Measurements from ENCODE around the gene COPZ2. TPM values are rescaled to one million over a fixed set of nuclear protein-coding genes. Genes with fewer than 3 reads are reported as not detected.

The COPZ2 gene
- total RNA-seq, 1 experiment from 2014 or later, result 1.2 TPM

GRCh38 chr17:48047113-48047740, 9.6 kb upstream of the COPZ2 start:
- intact Hi-C loops (cut with micrococcal nuclease; ENCODE audit: unreplicated experiment), result loop anchor here (5.0 kb wide), 1 partner anchor 60 kb away; the partner anchor contains the start of gene SNX11
- peaks cover 46% of the 10 kb centered on the region for H3K4me1 Mint-ChIP-seq (ENCODE audit: low read depth, unreplicated experiment)
- peak overlapping the region; percentile 94 for H3K4me3 Mint-ChIP-seq (ENCODE audit: low read depth, unreplicated experiment)
- peak overlapping the region; percentile 88 for H3K27ac Mint-ChIP-seq (ENCODE audit: unreplicated experiment)
- no peaks in the 10 kb centered on the region for H3K27me3 Mint-ChIP-seq (ENCODE audit: unreplicated experiment)
- H3K9me3 Mint-ChIP-seq (ENCODE audit: low read depth, unreplicated experiment), result no peaks in the 10 kb centered on the region
- no peak for TF ChIP-seq CTCF (IDR thresholded peaks at IDR 0.05; ENCODE audit: unreplicated experiment)
- H3K36me3 Mint-ChIP-seq (ENCODE audit: insufficient read depth, unreplicated experiment), result peaks cover 65% of the 10 kb centered on the region
- TSS peak; percentile 85 for BruUV-seq (replicated peaks)
- no peak for DNase-seq
- CTCF ChIA-PET, result interaction anchor here (0.7 to 4.0 kb wide), 6 partner anchors 20 to 84 kb away, joined by 3 to 19 read pairs (median 6); partner anchors contain the start of gene CDK5RAP3

GRCh38 chr17:48046296-48046695, 8.7 kb upstream of the COPZ2 start:
- Mint-ChIP-seq H3K27ac (ENCODE audit: unreplicated experiment) (peak overlapping the region; percentile 88), H3K4me3 (ENCODE audit: low read depth, unreplicated experiment) (peak overlapping the region; percentile 94), H3K36me3 (ENCODE audit: insufficient read depth, unreplicated experiment) (peaks cover 57% of the 10 kb centered on the region), H3K27me3 (ENCODE audit: unreplicated experiment) (no peaks in the 10 kb centered on the region), H3K9me3 (ENCODE audit: low read depth, unreplicated experiment) (no peaks in the 10 kb centered on the region), H3K4me1 (ENCODE audit: low read depth, unreplicated experiment) (peaks cover 37% of the 10 kb centered on the region)
- no TSS peak for BruUV-seq (replicated peaks)
- CTCF ChIA-PET, result interaction anchor here (3.1 to 4.0 kb wide), 2 partner anchors 20 to 21 kb away, joined by 18 to 19 read pairs; no protein-coding TSS in a partner anchor
- no peak for DNase-seq
- no peak for TF ChIP-seq CTCF (IDR thresholded peaks at IDR 0.05; ENCODE audit: unreplicated experiment)
- intact Hi-C loops (cut with micrococcal nuclease; ENCODE audit: unreplicated experiment), result loop anchor here (5.0 kb wide), 1 partner anchor 61 kb away; the partner anchor contains the start of gene SNX11

- no peak overlapping the region for H3K27ac Mint-ChIP-seq (ENCODE audit: unreplicated experiment)
- no peak for DNase-seq
- intact Hi-C loops (cut with micrococcal nuclease; ENCODE audit: unreplicated experiment), result loop anchor here (5.0 kb wide), 1 partner anchor 62 kb away; the partner anchor contains the start of gene SNX11
These were observed 7.9 kb upstream of the COPZ2 start for GRCh38 chr17:48045316-48046001.

GRCh38 chr17:48044851-48045250, 7.3 kb upstream of the COPZ2 start:
- H3K4me3 Mint-ChIP-seq (ENCODE audit: low read depth, unreplicated experiment), result no peak overlapping the region
- no peak for DNase-seq
- H3K4me1 Mint-ChIP-seq (ENCODE audit: low read depth, unreplicated experiment), result peaks cover 23% of the 10 kb centered on the region
- H3K27ac Mint-ChIP-seq (ENCODE audit: unreplicated experiment), result no peak overlapping the region
- intact Hi-C loops (cut with micrococcal nuclease; ENCODE audit: unreplicated experiment), result loop anchor here (5.0 kb wide), 1 partner anchor 62 kb away; the partner anchor contains the start of gene SNX11
- no peak for TF ChIP-seq CTCF (IDR thresholded peaks at IDR 0.05; ENCODE audit: unreplicated experiment)
- no TSS peak for BruUV-seq (replicated peaks)
- CTCF ChIA-PET, result no interaction called here
- peaks cover 3% of the 10 kb centered on the region for H3K27me3 Mint-ChIP-seq (ENCODE audit: unreplicated experiment)
- H3K9me3 Mint-ChIP-seq (ENCODE audit: low read depth, unreplicated experiment), result no peaks in the 10 kb centered on the region
- H3K36me3 Mint-ChIP-seq (ENCODE audit: insufficient read depth, unreplicated experiment), result peaks cover 42% of the 10 kb centered on the region

More at GRCh38 chr17:48045316-48046001, 7.9 kb upstream of the COPZ2 start:
- Mint-ChIP-seq H3K36me3 (ENCODE audit: insufficient read depth, unreplicated experiment) (peaks cover 48% of the 10 kb centered on the region), H3K4me1 (ENCODE audit: low read depth, unreplicated experiment) (peaks cover 29% of the 10 kb centered on the region), H3K27me3 (ENCODE audit: unreplicated experiment) (no peaks in the 10 kb centered on the region), H3K4me3 (ENCODE audit: low read depth, unreplicated experiment) (no peak overlapping the region), H3K9me3 (ENCODE audit: low read depth, unreplicated experiment) (no peaks in the 10 kb centered on the region)
- CTCF ChIA-PET, result no interaction called here
- BruUV-seq (replicated peaks), result no TSS peak
- TF ChIP-seq CTCF (IDR thresholded peaks at IDR 0.05; ENCODE audit: unreplicated experiment), result no peak

Measured in Calu3 (cell line).